OCI-LY7 (cell line): Measurements from ENCODE around the gene MSL3B.

Experiments used
- CTCF ChIP-seq: fragments of 200-600 bp; sonication (generic); conservative IDR thresholded peaks from 2 replicates; pipeline ENCODE4 v1.5.1; 2014; ENCODE audit warnings: mild to moderate bottlenecking, antibody characterized with exemption, low read length, moderate library complexity, mixed read lengths
- EZH2phosphoT487 ChIP-seq: fragments of 200-600 bp; sonication (generic); IDR thresholded peaks from 2 replicates; pipeline ENCODE4 v1.6.1; 2018; ENCODE audit warnings: low read depth, borderline replicate concordance, mild to moderate bottlenecking, mixed run types, antibody characterized with exemption, low read length, moderate library complexity, mixed read lengths

- TF ChIP-seq CTCF (no peak), EZH2phosphoT487 (no peak)
These were observed 3.2 kb upstream of the MSL3B start for GRCh38 chr2:233871432-233871831.
